ENCODE results near the gene TNFAIP8. TPM values are rescaled to one million over a fixed set of nuclear protein-coding genes. Genes with fewer than 3 reads are reported as not detected.

TNFAIP8 gene
- total RNA-seq, 1 experiment from 2014 or later, result 30.7 TPM

DNA sequence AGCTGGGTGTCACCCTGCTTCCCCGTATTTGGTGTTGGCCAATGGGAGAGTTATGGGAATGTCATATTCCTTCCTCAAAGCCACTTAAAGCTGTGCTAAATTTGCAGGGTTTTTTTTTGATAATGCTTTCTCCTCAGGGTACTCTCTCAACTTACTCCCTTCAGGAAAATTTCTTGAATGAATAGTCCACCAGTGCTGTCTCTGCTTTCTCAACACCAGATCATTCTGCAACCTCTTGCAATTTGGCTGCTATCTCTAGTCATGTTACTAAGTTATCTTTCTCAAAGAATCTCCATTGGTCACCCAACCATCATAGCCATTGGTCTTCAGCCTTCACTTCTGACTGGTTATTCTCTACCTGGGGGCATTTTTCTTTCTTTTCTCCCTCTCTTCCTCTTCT lies 13.4 kb upstream of the TNFAIP8 start:
- in situ Hi-C loops (cut with HindIII; ENCODE audit: low pct_unique_long_range_greater_than_20kb, low sequenced_read_pairs), result no loop called here
- no peak for DNase-seq (ENCODE audit: low read depth)

DNA sequence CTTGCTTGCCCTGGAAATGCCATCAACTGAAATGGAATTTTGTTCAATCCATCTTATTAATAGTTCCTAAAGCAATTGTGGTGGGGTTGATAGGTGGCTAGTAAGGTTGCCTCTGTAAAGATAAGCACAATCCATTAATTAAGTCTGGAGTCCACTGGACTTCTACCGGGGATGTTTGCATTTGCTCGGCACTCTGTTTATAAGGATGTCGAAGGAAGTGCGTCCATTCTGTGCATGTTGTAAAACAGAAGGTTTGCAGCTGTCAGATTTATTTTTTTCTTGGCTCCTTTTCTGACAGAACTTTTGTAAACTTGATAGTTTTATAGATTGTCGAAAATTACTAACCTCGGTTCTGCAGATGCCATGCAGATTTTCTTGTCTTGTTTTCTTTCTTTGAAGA lies 12.8 kb upstream of the TNFAIP8 start:
- in situ Hi-C loops (cut with HindIII; ENCODE audit: low pct_unique_long_range_greater_than_20kb, low sequenced_read_pairs), result no loop called here
- no peak for DNase-seq (ENCODE audit: low read depth)

DNA sequence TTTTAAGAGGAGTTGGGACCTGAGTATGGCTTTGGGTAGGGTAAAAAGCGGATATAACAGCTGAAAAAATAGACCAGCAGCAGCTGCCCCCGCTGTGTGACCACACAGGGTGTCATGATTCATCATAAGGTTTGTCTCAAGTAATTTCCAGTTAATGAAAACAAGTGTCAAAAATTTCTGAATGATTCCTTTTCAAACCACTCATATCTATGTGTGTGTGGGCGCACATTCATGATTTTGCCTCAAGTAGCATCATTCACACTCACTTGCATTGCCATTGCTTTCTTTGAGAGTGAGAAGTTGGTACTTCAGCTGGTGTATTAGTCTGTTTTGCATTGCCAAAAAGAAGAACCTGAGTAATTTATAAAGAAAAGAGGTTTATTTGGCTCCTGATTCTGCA lies 12.1 kb upstream of the TNFAIP8 start:
- in situ Hi-C loops (cut with HindIII; ENCODE audit: low pct_unique_long_range_greater_than_20kb, low sequenced_read_pairs), result no loop called here
- no peak for DNase-seq (ENCODE audit: low read depth)

DNA sequence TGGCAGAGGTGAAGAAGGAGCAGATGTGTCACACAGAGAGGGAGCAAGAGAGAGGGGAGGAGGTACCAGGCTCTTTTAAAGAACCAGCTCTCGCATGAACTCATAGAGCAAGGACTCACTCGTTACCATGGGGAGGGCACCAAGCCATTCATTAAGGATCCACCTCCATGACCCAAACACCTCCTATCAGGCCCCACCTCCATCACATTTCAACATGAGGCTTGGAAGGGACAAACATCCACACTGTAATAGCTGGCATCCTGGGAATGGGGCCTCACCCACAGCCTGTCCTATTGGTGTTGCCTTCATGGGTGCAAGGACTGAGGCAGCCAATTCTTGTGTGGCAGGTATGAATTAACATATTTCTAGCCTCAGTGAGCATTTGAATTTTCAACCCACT lies 11.6 kb upstream of the TNFAIP8 start:
- in situ Hi-C loops (cut with HindIII; ENCODE audit: low pct_unique_long_range_greater_than_20kb, low sequenced_read_pairs), result no loop called here
- no peak for DNase-seq (ENCODE audit: low read depth)

DNA sequence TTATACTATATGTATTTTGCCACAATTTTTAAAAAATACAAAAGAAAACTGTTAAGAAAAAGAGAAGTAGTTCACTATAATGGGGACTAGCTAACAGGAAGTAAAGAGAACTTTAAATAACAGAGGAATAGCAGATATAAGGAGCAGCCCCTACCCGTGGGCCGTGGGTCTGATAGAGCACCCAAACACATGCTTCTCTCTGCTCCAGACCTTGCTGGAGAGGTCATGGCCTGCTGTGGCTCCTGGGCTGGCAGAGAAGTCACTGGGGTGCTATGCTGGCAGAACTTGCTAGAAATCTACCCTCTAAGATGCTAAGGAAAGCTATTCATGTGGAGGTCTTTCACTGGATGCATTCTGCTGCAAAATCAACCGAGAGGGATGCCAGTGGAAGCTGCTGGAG lies 10.0 kb upstream of the TNFAIP8 start:
- in situ Hi-C loops (cut with HindIII; ENCODE audit: low pct_unique_long_range_greater_than_20kb, low sequenced_read_pairs), result no loop called here
- no peak for DNase-seq (ENCODE audit: low read depth)

DNA sequence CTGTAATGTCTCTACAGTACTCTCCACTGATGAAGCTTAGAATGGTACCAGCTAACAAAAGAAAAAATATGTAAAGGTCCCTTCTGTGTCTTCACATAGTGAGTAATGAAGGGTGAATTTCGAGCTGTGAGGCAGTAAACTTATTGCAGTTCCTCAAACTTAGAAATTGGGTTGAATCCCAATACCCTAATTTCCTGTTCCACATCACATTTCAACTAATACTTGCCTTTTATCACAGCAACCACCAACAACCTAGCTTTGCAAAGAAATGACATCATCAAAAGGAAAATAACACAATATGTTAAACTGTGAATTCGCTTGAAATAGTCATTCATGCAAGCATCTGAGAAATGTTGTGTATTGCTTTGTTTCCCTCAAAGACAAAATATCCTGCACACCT lies 9.4 kb upstream of the TNFAIP8 start:
- DNase-seq (ENCODE audit: low read depth), result no peak
- in situ Hi-C loops (cut with HindIII; ENCODE audit: low pct_unique_long_range_greater_than_20kb, low sequenced_read_pairs), result no loop called here

DNA sequence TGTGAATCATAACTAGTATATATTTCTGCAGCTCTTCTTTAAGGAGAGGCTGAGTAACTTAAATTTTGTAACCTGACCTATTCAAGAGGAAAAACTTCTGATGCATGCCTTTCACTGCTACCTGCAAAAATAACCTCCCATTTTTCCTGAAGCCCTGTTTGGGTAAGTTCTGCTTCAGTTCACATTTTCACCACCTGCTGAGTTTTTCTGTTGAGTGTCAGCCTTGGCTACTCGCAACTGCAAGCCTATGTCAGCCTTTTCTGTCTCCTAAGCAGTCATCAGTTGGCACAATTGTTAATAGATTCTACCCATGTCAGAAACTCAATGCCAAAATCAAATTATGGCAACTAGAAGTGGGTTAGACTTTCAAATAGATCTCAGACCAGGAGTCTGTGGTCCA lies 8.2 kb upstream of the TNFAIP8 start:
- in situ Hi-C loops (cut with HindIII; ENCODE audit: low pct_unique_long_range_greater_than_20kb, low sequenced_read_pairs), result no loop called here
- DNase-seq (ENCODE audit: low read depth), result peak; percentile 74

DNA sequence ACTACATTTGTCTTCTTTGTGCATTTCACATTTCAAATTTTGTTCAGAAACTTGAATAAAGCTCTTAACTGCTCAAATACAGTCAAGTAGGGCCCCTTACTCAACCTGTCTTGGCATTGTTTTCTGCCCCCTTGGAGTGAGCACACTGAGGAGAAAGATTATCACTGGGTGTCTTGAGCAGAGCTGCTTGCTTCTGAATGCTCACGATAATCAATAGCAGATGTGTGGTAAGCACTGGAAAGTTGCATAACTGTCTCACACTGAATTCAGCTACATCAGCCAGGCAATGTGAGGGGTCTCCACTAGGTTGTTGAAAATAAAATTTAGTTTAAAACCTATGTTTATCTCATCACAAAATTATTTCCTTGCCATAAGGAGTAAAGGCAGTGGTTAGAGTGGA lies 7.8 kb upstream of the TNFAIP8 start:
- DNase-seq (ENCODE audit: low read depth), result no peak
- in situ Hi-C loops (cut with HindIII; ENCODE audit: low pct_unique_long_range_greater_than_20kb, low sequenced_read_pairs), result no loop called here

DNA sequence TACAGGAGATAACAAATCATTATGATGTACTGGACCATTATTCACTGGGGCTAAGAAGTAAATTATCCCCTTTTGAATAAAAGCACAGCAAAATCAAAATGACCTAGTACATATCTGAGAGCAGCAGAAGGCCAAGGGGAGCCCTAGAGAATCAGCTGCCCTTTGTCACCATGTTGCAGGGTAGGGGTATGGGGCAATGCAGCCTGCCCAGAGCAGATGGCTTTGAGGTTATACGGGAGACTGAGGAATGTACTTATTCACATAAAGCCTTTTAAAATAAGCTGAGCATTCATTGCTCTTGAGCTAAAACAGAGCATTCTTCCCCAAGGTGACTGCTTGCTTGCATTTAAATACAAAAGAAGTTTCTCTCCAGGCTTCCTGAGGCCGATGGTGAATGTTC lies 2.6 kb upstream of the TNFAIP8 start:
- in situ Hi-C loops (cut with HindIII; ENCODE audit: low pct_unique_long_range_greater_than_20kb, low sequenced_read_pairs), result no loop called here
- no peak for DNase-seq (ENCODE audit: low read depth)

DNA sequence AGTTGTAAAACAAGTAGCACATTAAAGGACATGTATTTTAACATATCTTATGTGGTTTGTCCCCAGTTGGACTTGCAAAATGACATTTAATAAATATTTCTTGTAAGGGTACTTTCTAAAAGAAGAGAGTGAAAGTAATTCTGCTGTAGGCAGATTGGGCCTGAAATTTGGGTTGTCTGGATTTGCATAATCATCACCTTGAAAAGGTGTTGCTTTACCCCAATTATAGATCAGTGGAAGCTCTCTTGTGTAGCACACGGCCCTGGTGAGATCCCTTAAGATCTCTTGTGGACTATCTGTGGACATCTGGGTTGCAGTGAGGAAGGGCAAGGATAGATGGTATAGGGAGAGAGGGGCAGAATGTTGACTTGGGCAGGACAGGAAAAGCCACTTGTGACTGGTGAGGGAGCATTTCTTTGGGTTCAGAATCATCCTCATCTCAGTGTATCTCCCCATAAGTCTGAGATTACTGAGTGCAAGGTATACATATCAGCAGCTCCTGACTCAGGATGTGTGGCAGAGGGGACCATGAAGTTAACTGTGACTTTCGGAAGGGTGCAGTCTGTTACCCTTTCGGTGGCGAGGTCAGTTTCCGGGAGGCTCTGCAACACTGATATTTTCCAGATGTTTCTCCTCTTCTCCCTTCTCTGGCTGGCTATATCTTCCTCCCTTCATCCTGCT lies 2.0 kb upstream of the TNFAIP8 start:
- no peak for DNase-seq (ENCODE audit: low read depth)
- in situ Hi-C loops (cut with HindIII; ENCODE audit: low pct_unique_long_range_greater_than_20kb, low sequenced_read_pairs), result no loop called here

DNA sequence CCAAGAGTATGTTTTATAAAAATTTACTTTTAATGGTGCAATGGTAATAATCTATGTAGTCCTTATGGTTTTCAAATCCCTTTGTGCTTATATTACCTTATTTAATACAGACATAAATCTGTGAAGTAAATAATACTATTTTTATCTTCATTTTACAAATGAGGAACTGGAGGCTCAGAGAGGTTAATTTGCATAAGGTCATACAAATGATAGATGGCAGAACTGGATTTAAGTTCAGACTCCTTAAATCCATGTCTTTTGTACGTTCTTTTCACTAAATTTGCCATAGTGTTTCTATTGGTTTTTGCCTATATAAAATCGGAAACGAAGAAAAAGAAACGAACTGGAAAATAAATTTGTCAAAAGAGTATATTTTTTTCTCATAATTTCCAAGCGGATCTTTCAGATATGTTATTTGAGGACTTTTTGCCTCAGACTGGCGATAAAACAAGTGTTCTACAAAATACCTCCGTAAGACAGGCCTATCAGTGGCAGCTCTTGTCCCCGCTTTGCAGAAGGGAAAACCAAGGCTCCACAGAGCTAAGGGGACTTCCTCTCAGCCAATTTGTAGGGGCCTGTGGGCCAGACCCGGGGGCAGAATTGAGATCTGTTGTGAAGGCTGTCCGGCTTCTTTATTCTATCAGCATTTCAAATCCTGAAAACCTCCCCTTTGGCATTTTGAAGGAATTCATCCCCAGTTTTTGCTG lies 1.1 kb upstream of the TNFAIP8 start:
- in situ Hi-C loops (cut with HindIII; ENCODE audit: low pct_unique_long_range_greater_than_20kb, low sequenced_read_pairs), result no loop called here
- no peak for DNase-seq (ENCODE audit: low read depth)

DNA sequence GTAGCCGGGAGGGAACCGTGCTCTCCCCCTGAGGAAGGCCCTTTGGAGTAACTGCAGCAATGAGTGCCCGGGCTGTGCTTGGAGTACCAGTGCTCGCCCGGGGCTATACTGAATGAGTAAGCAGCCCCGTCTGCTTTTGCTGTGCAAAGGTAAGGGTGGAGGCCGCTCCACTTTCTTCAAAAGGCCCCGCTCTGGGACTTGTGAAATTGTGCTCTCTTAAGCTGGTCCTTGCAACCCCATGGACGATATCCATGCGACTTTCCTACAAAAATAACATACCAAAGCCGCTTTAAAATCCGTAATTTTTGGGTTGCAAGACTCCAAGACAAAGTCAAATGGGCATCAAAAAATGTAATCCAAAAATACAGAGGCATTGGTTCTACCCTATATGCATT lies 578 bp upstream of the TNFAIP8 start:
- in situ Hi-C loops (cut with HindIII; ENCODE audit: low pct_unique_long_range_greater_than_20kb, low sequenced_read_pairs), result no loop called here
- DNase-seq (ENCODE audit: low read depth), result no peak

DNA sequence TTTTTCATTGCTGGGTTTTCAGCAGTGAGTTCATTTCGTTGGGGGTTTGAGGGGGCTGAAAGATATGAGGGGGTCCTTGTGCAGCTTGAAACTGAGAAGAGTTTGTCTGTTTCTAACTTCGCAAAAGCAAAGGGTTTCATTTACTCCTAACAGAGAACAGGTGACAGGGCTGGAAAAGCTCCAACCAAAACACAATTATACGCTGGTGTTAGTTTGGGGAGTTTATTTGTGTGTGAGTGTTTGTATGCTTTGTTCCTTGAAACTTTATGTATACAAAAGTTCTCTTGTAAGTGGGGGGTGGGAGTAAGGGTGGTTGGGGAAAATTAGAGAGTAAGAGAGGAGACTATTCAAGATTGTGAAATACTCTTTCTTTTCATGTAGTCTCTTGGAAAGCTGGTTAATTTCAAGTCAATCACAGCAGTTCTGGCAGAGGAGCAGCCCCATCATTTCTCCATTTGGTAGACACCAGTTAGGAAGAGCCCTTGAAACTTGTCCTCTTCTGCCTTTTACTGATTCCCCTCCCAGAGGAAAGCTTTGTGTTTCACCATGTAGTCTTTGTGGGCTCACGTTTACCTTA lies 881 bp downstream of the TNFAIP8 start:
- in situ Hi-C loops (cut with HindIII; ENCODE audit: low pct_unique_long_range_greater_than_20kb, low sequenced_read_pairs), result no loop called here
- no peak for DNase-seq (ENCODE audit: low read depth)

DNA sequence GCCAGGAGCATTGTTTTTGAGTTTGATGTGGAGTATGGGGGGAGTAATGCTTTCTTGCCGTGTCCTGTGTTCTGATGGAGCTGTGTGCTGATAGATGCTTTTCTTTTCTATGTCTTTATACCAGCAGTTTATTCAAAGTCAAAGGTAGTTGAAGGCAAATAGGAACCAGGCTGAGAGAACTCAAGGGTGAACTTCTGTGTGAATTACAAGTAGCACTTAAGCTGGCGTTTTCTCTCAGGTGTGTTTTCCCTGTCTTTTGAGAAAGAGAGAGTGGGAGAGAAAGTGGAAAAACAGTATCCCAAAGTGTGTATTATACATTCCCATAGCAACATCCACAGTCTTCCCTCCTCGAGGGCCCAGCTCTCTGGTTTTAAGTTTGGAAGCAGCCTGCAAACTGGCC lies 1.5 kb downstream of the TNFAIP8 start:
- in situ Hi-C loops (cut with HindIII; ENCODE audit: low pct_unique_long_range_greater_than_20kb, low sequenced_read_pairs), result no loop called here

DNA sequence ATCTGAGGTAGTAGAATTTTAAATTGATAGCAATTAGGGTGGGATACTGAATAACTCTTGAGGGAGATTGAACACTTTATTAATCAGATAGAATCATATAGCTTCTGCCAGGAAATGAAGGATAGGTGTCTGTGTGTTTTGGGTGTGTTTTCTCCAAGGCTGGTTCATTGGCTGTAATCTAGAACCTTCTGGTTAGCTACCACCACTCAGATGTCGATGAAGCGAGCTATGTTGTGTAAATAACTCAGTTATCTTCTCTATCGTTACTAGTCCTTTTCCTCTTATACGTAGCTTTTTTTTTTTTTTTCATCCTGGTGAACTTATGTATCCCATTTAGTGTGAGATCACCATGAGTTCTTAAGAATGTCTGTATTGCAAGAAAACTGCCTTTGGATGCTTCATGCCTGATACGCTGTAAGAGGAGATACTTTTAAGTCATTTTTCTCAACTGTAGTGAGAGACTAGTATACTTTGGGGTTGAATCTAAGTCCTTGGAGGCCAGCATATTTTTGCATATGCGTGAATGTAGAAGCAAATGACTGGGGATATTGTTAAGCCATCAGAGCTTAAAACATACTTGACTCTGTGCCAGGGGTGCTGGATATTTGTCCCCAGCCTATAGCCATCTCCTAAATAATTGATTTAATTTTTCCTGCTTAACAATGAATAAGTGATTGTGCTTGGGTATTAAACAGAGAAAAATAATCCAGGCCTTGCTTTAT lies 2.1 kb downstream of the TNFAIP8 start:
- DNase-seq (ENCODE audit: low read depth), result no peak
- in situ Hi-C loops (cut with HindIII; ENCODE audit: low pct_unique_long_range_greater_than_20kb, low sequenced_read_pairs), result no loop called here

More for the DNA sequence above, 1.5 kb downstream of the TNFAIP8 start:
- DNase-seq (ENCODE audit: low read depth), result no peak

DNA sequence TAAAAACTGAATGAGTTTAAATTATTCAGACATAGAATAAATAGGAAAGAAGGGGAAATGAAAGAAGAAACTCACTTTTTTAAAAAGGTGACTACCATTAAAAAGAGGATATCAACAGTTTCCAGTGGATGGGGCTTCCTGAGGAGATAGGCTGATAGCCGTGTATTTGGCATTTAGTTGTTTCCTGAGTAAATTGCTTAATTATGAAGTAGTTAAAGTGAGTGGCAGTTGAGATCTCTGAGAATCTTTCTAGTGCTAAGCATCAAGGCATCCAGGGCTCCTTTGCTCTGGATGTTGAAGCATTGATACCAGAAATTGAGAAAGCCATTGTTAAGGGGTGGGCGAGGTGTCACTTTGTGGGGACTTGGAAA lies 2.7 kb downstream of the TNFAIP8 start:
- in situ Hi-C loops (cut with HindIII; ENCODE audit: low pct_unique_long_range_greater_than_20kb, low sequenced_read_pairs), result no loop called here
- DNase-seq (ENCODE audit: low read depth), result no peak

DNA sequence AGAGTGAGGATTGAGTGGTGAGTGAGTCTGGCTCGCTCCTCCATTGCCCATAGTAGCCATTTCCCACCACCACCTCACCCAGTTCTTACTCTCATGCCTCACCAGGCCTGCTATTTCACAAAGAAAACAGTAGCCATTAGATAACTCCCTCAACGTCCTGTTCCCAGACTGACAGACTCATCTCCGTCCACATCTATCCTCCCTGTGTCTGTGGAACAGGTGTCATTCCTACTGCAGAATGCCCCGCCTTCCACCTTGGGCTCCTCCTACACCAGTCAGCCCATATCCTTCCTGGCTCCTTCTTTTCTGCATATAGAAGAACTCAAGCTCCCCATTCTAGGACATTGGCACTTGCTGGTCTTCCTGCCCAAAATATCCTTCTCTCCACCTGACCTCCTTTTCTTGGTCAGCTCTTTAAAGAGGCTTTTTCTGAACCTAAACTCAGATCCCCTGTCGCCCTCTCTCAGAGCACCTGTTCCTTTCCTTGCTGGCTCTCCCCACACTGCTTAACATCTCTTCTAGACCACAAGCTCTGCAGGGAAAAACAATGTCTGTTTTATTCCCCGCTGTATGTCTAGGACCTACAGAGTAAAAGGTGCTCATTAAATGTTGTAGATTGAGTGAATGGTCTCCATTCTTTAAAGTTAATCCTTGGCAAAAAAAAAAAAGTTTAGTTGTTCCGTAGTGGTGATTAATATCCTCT lies 3.2 kb downstream of the TNFAIP8 start:
- in situ Hi-C loops (cut with HindIII; ENCODE audit: low pct_unique_long_range_greater_than_20kb, low sequenced_read_pairs), result no loop called here

DNA sequence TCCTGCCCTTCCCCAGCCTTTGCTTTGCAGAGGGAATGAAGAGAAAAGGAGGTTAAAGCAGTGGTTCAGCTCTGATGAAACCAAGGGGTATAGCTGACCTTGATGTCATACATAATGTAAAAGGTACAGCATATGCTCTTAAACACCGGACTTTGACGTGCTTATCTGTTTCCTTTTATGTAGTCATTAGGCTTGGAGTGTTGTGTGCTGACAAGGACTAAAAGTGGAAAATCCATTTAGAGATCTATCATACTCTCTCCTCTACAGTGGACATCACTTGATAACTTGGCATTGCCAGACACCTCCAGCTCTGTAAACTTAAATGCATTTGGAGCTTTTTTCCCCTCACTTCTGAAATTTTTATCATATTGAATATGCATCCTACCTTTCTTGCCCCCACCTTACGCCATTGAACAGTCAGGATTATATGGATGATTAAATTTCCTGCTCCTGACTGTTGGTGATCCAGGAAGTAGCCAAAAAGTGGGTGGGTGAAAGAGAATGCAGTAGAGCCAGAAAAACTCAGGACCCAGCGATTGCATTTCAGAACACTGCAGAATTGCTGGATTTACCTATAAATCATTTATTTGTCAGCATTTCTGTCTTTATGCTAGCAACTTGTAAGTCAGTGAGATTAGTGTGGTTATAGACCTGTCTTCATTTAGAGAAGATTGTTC lies 4.1 kb downstream of the TNFAIP8 start:
- no peak for DNase-seq (ENCODE audit: low read depth)
- in situ Hi-C loops (cut with HindIII; ENCODE audit: low pct_unique_long_range_greater_than_20kb, low sequenced_read_pairs), result no loop called here

More for the DNA sequence above, 3.2 kb downstream of the TNFAIP8 start:
- DNase-seq (ENCODE audit: low read depth), result no peak

All from Caki2 (cell line).